GM10266 (cell line): ENCODE measurements around the gene PHYKPL.

Experiments used
- DNase-seq: peaks from one replicate; pipeline ENCODE4 v3.0.0; 2012; ENCODE audit errors: extremely low spot score
- CTCF ChIP-seq: IDR thresholded peaks from 2 replicates; pipeline ENCODE4 v1.5.1; 2012; ENCODE audit warnings: mild to moderate bottlenecking, low read depth; ENCODE audit not compliant: control insufficient read depth, insufficient read depth; ENCODE audit errors: missing control alignments

PHYKPL gene

GRCh38 chr5:178182158-178182876 is 50.3 kb downstream of the PHYKPL start:
- TF ChIP-seq CTCF = no peak
- no peak for DNase-seq

- no peak for DNase-seq
- no peak for TF ChIP-seq CTCF
These were observed 52.3 kb downstream of the PHYKPL start for GRCh38 chr5:178180141-178180863.

- no peak for DNase-seq
- TF ChIP-seq CTCF = no peak
These were observed 55.0 kb downstream of the PHYKPL start for GRCh38 chr5:178177569-178177968.

GRCh38 chr5:178176791-178177190 is 55.8 kb downstream of the PHYKPL start:
- no peak for DNase-seq
- TF ChIP-seq CTCF = no peak

GRCh38 chr5:178174456-178174855 is 58.1 kb downstream of the PHYKPL start:
- DNase-seq = no peak
- no peak for TF ChIP-seq CTCF

GRCh38 chr5:178170455-178170854 is 62.1 kb downstream of the PHYKPL start:
- no peak for TF ChIP-seq CTCF
- no peak for DNase-seq

GRCh38 chr5:178165581-178165980 is 67.0 kb downstream of the PHYKPL start:
- no peak for DNase-seq
- TF ChIP-seq CTCF = no peak
